Measurements from ENCODE around the gene ARRDC2. TPM values are rescaled to one million over a fixed set of nuclear protein-coding genes. Genes with fewer than 3 reads are reported as not detected.

ARRDC2 gene
- total RNA-seq, 1 donor from 2014 or later: 4.0 TPM

DNA sequence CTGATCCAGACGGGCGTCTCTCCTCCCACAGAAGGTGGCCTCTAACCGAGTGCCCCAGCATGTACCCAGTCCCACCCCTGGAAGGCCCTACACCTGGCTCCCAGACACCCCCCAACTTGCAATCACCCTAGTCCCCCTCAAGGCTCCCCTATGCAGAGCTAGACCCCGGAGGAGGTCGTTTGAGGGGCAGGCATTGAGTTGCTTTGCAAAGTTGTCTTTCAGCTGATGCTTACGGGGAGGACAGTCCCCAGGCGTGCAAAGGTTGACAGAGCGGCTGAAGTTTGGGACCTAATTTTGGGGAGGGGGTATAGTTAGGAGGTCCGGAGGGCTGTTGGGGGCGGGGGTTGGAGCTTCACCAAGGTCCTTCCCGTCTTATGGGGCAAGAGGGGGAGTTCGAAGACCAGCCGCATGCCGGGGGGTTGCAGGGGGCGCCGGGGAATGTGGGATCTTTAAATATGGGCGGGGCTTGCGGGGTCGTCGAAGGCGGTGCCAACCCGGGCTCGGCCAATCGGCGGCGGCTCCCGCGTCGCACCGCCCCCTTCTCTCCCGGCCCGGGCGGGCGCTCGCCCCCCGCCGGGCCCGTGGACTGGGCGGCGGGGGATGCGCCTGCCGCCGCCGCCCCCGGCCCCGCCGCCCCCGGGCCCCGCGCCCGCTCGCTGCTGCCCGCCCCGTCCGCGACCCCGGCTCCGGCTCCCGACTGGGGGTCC, 41.3 kb upstream of the ARRDC2 start, which contains the start of gene KCNN1:
KCNN1 (plus strand) TSS at position 558 of the 707 bp plus-strand sequence. CDS start 6,782 bp downstream, outside the sequence.
- peak; percentile 73 for DNase-seq
- Mint-ChIP-seq H3K4me3 (ENCODE audit: unreplicated experiment) (peak within 1 kb of the TSS; percentile 96), H3K9me3 (ENCODE audit: unreplicated experiment) (peaks cover 5% of the 10 kb centered on the region), H3K27me3 (ENCODE audit: unreplicated experiment) (peaks cover 13% of the 10 kb centered on the region), H3K27ac (ENCODE audit: unreplicated experiment) (peak within 1 kb of the TSS; percentile 95), H3K4me1 (ENCODE audit: low read depth, unreplicated experiment) (peaks cover 10% of the 10 kb centered on the region), H3K36me3 (ENCODE audit: unreplicated experiment) (no peaks in the 10 kb centered on the region)
- TF ChIP-seq, protein P1, sequence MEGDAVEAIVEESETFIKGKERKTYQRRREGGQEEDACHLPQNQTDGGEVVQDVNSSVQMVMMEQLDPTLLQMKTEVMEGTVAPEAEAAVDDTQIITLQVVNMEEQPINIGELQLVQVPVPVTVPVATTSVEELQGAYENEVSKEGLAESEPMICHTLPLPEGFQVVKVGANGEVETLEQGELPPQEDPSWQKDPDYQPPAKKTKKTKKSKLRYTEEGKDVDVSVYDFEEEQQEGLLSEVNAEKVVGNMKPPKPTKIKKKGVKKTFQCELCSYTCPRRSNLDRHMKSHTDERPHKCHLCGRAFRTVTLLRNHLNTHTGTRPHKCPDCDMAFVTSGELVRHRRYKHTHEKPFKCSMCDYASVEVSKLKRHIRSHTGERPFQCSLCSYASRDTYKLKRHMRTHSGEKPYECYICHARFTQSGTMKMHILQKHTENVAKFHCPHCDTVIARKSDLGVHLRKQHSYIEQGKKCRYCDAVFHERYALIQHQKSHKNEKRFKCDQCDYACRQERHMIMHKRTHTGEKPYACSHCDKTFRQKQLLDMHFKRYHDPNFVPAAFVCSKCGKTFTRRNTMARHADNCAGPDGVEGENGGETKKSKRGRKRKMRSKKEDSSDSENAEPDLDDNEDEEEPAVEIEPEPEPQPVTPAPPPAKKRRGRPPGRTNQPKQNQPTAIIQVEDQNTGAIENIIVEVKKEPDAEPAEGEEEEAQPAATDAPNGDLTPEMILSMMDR (IDR thresholded peaks at IDR 0.05; ENCODE audit: partially characterized antibody, unreplicated experiment): no peak

DNA sequence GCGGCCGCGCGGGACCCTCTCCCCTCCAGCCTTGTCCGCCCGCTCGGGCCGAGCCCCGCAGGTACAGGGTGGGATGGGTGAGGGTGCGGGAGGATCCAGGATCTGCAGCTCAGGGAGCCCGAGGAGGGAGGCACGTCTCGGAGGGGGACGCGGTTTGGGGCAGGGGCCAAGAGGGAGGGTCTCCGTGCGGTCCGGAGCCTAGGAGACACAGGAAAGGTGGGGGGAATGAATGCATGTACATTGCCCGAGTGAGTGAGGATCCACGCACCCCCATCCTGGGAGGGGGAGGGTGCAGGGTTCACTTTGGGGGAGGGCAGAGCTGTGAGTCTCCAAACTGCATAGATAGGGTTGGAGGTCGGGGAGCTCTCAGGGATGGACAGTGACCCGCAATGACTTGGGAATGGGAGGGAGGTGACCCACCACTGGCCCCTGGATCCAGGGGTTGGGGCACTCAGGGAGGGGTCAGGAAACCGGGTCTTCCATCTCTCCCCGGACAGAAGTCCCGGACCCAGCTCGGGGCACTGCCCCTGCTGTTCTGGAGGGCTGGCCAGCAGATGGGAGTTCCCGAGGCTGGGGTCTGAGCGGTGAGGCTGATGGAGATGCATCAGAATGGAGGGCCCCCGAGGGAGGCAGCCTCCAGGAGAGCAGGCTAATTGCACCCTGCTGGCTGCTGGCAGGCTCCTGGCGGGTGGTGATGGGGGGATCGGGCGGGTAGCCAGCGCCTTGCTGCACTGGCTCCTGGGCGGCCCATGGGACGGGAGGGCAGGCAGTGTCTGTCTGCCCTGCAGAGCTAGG, 40.5 kb upstream of the ARRDC2 start:
- H3K27me3 Mint-ChIP-seq (ENCODE audit: unreplicated experiment): peaks cover 10% of the 10 kb centered on the region
- peaks cover 5% of the 10 kb centered on the region for H3K9me3 Mint-ChIP-seq (ENCODE audit: unreplicated experiment)
- peaks cover 10% of the 10 kb centered on the region for H3K4me1 Mint-ChIP-seq (ENCODE audit: low read depth, unreplicated experiment)
- peak overlapping the region; percentile 96 for H3K4me3 Mint-ChIP-seq (ENCODE audit: unreplicated experiment)
- TF ChIP-seq, protein P1 (IDR thresholded peaks at IDR 0.05; ENCODE audit: partially characterized antibody, unreplicated experiment): no peak
- H3K27ac Mint-ChIP-seq (ENCODE audit: unreplicated experiment): peak overlapping the region; percentile 84
- peak; percentile 78 for DNase-seq
- H3K36me3 Mint-ChIP-seq (ENCODE audit: unreplicated experiment): no peaks in the 10 kb centered on the region

GRCh38 chr19:17968362-17968761, 39.6 kb upstream of the ARRDC2 start:
- peak overlapping the region; percentile 63 for H3K4me3 Mint-ChIP-seq (ENCODE audit: unreplicated experiment)
- no peak overlapping the region for H3K27ac Mint-ChIP-seq (ENCODE audit: unreplicated experiment)
- H3K4me1 Mint-ChIP-seq (ENCODE audit: low read depth, unreplicated experiment): peaks cover 10% of the 10 kb centered on the region
- no peak for DNase-seq
- no peaks in the 10 kb centered on the region for H3K36me3 Mint-ChIP-seq (ENCODE audit: unreplicated experiment)
- H3K9me3 Mint-ChIP-seq (ENCODE audit: unreplicated experiment): peaks cover 5% of the 10 kb centered on the region
- H3K27me3 Mint-ChIP-seq (ENCODE audit: unreplicated experiment): peaks cover 9% of the 10 kb centered on the region
- TF ChIP-seq, protein P1 (IDR thresholded peaks at IDR 0.05; ENCODE audit: partially characterized antibody, unreplicated experiment): no peak

DNA sequence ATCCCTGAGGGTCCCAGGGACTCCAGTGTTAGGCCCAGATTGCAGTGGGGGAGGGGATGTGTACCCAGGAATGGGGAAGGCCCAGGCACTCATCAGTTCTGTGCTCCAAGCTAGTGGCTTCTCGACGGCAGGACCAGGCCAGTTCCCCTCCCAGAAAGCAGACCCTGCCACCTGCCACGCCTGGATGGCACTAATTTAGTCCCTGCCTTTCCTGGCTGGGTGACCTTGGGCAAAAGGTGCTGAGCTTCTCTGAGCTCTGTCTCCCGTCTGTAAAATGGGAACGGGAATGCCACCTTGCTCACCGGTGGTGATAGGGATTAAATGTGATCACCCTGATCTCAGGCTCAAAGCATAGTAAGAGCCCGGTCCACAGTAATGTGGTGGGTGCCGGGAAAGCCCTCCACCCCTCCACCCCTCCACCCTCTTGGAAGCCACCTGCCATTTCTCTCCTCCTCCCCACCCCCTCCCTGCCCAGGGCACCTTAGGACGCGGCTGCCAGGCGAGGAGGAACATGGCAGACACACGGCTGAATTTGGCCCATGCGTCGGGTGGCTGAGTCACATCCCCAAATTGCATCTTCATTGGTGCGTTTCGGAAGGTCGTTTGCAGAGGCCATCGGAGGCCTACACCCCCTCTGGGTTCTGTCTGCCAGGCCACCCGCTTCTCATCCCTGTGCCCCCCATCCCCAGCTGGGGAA, 38.7 kb upstream of the ARRDC2 start:
- Mint-ChIP-seq H3K36me3 (ENCODE audit: unreplicated experiment) (no peaks in the 10 kb centered on the region), H3K4me1 (ENCODE audit: low read depth, unreplicated experiment) (peaks cover 10% of the 10 kb centered on the region), H3K4me3 (ENCODE audit: unreplicated experiment) (peak overlapping the region; percentile 63), H3K9me3 (ENCODE audit: unreplicated experiment) (peaks cover 3% of the 10 kb centered on the region), H3K27ac (ENCODE audit: unreplicated experiment) (no peak overlapping the region), H3K27me3 (ENCODE audit: unreplicated experiment) (peaks cover 7% of the 10 kb centered on the region)
- TF ChIP-seq, protein P1 (IDR thresholded peaks at IDR 0.05; ENCODE audit: partially characterized antibody, unreplicated experiment): no peak
- DNase-seq: no peak
